Urinary bladder (tissue), 4 donors: ENCODE data around the gene RTL5. TPM values are rescaled to one million over a fixed set of nuclear protein-coding genes. Genes with fewer than 3 reads are reported as not detected.
"Not testable (repeated sequence)": the region's sequence is repeated elsewhere in the genome, so short reads cannot be mapped to it uniquely, and the experiment has no call there.

ENCODE experiments used
- DNase-seq: peaks from one replicate; pipeline ENCODE4 v3.0.0-alpha.2; 2015; ENCODE audit errors: extremely low spot score
- H3K27ac ChIP-seq: one replicate; pipeline ENCODE4 v1.5.1; 2013; ENCODE audit warnings: low read depth, mild to moderate bottlenecking, moderate library complexity
- H3K36me3 ChIP-seq: one replicate; pipeline ENCODE4 v1.6.1; 2013; ENCODE audit warnings: mild to moderate bottlenecking, moderate library complexity; ENCODE audit not compliant: insufficient read depth
- H3K4me1 ChIP-seq: one replicate; pipeline ENCODE4 v1.6.1; 2013; ENCODE audit warnings: mild to moderate bottlenecking, moderate library complexity; ENCODE audit not compliant: insufficient read depth
- H3K4me3 ChIP-seq: one replicate; pipeline ENCODE4 v1.5.1; 2013; ENCODE audit warnings: low read depth, low read length
- WGBS: extraction: QIAGEN DNeasy Blood & Tissue Kit; methylation state at CpG from one replicate; pipeline ENCODE4 v1.1.7; 2013; 5-methylcytosine and 5-hydroxymethylcytosine counted together
- polyA plus RNA-seq: library from polyadenylated mRNA; stranded (reverse); fragments of 200-250 nt; gene quantifications from one replicate; pipeline ENCODE4 v1.2.3, GENCODE V29; 2013
- total RNA-seq: library from RNA; depleted of rRNA; stranded (reverse); fragments of >200 nt; gene quantifications from one replicate; pipeline ENCODE4 v1.2.3, GENCODE V29; 2014
- donor health status: healthy with polysubstance abuse.
- donor health status: healthy.

RTL5 gene
- total RNA-seq (4.8 TPM), polyA plus RNA-seq (10.0 TPM)

DNA sequence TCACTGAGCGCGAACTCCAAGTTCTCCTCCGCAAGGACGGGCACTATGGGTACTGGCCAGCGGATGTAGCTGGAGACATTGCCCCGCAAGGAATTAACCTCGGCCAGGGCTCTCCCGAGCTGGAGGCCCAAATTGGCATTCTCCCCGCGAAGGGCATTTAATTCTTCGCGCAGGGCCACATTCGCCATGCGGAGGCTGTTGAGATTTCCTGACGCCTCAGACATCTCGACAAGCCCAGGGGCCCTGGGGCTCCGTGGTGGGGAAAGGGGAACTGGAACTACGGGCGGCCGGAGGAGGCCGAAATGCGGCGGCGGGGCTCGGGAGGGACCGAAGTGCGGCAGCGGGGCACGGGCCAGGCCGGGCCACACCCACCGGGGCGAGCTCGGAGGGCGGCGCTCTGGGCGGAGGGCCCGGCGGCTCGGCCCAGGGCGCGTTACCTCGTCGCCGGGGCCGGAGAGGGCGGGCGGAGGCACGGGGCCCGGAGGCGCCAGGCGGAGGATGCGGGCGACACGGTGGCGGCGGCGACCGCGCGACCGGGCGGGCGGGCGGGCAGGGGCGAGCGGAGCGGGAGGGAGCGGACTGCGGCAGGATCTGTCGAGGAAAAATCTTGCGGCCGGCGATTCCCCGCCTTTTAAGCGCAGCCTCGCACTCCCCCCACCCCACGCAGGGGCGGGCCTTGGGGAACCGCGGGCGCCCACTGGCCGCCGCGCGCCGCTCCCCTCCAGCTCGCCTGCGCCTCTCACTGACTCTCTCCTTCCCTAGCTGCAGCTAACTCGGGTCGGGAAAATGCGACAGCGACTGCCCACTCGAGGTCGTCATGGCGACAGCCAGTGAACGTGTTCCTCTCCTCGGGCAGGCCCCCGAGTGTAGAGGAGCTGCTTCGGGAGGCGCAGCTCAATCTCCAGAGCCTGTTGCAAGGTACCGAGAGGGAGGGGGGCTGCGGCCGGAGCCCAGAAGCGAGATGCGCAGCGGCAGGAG, at the start of gene RTL5:
TSS of gene RTL5 (minus strand) at position 599 of the 978 bp plus-strand sequence.
- Histone ChIP-seq H3K4me3 (peak within 1 kb of the TSS; percentile 44), H3K36me3 (no peaks in the 10 kb centered on the region), H3K4me1 (no peaks in the 10 kb centered on the region), H3K27ac (peak within 1 kb of the TSS; percentile 69)
- peak; percentile 79 for DNase-seq
- 1% methylated on average over 84 of the region's 106 CpGs for WGBS

DNA sequence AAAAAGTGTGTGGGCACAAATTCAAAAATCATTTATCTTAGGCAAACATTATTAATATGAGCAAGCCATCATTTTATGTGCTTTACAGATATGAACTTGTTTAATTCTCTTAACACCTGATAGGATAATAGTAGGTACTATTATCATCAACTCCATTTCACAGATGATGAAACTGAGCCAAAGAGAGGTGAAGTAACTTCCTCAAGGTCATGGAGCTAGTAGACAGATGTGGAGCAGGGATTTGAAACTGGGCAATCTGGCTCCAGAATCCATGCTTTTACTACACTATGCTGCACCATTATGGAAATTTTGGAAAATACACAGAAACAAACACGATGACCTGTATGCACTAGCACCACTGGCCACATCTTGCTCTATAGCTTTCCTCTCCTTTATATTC, 48.8 kb upstream of the RTL5 start:
- no peak overlapping the region for H3K4me3 ChIP-seq
- H3K27ac ChIP-seq, result no peak overlapping the region
- no peaks in the 10 kb centered on the region for H3K4me1 ChIP-seq
- no peak for DNase-seq
- WGBS, result 13% methylated on average over 1 of the region's 1 CpG
- no peaks in the 10 kb centered on the region for H3K36me3 ChIP-seq

GRCh38 chrX:72176981-72177380, 45.3 kb upstream of the RTL5 start:
- H3K36me3 ChIP-seq, result no peaks in the 10 kb centered on the region
- no peak for DNase-seq
- 79% methylated on average over 2 of the region's 2 CpGs for WGBS

DNA sequence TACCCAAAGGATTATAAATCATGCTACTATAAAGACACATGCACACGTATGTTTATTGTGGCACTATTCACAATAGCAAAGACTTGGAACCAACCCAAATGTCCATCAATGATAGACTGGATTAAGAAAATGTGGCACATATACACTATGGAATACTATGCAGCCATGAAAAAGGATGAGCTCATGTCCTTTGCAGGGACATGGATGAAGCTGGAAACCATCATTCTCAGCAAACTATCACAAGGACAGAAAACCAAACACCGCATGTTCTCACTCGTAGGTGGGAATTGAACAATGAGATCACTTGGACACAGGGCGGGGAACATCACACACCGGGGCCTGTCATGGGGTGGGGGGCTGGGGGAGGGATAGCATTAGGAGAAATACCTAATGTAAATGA, 44.6 kb upstream of the RTL5 start:
- not testable (repeated sequence) for DNase-seq, H3K4me3 ChIP-seq, H3K4me1 ChIP-seq, H3K36me3 ChIP-seq, H3K27ac ChIP-seq
- WGBS, result 88% methylated on average over 3 of the region's 5 CpGs

More at GRCh38 chrX:72176981-72177380, 45.3 kb upstream of the RTL5 start:
- Histone ChIP-seq H3K27ac (no peak overlapping the region), H3K4me1 (no peaks in the 10 kb centered on the region), H3K4me3 (no peak overlapping the region)

- WGBS, result 62% methylated on average over 6 of the region's 6 CpGs
- Histone ChIP-seq H3K27ac (no peak overlapping the region), H3K36me3 (no peaks in the 10 kb centered on the region), H3K4me1 (no peaks in the 10 kb centered on the region), H3K4me3 (no peak overlapping the region)
- no peak for DNase-seq
Observed at GRCh38 chrX:72169008-72169728, 37.5 kb upstream of the RTL5 start.

DNA sequence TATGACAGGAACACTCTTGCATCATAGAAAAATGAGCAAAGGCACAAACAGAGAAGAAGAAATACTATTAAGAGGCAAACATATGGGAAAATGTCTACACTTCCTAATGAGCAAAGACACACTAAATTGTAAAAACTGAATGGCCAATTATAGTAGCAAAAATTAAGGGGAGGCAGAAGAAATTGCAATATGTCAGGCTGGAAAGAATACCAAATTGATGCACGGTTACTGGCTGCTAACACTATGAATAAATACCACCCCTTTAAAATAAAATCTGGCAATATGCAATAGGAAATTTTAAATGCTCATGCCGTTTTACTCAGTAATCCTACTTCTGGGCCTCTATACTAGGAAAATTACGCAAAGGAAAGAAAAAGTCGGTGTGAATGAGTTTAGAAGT, 33.8 kb upstream of the RTL5 start:
- Histone ChIP-seq H3K27ac (no peak overlapping the region), H3K4me3 (no peak overlapping the region), H3K4me1 (no peaks in the 10 kb centered on the region), H3K36me3 (no peaks in the 10 kb centered on the region)
- no peak for DNase-seq
- 78% methylated on average over 4 of the region's 4 CpGs for WGBS

GRCh38 chrX:72159769-72160168, 28.1 kb upstream of the RTL5 start:
- H3K4me1 ChIP-seq, result no peaks in the 10 kb centered on the region
- 85% methylated on average over 10 of the region's 10 CpGs for WGBS
- no peak overlapping the region for H3K4me3 ChIP-seq

GRCh38 chrX:72158773-72159172, 27.1 kb upstream of the RTL5 start:
- no peaks in the 10 kb centered on the region for H3K4me1 ChIP-seq
- DNase-seq, result no peak
- WGBS, result 93% methylated on average over 3 of the region's 3 CpGs
- no peak overlapping the region for H3K27ac ChIP-seq
- H3K36me3 ChIP-seq, result no peaks in the 10 kb centered on the region
- H3K4me3 ChIP-seq, result no peak overlapping the region

More at GRCh38 chrX:72159769-72160168, 28.1 kb upstream of the RTL5 start:
- H3K27ac ChIP-seq, result no peak overlapping the region
- no peaks in the 10 kb centered on the region for H3K36me3 ChIP-seq
- no peak for DNase-seq

DNA sequence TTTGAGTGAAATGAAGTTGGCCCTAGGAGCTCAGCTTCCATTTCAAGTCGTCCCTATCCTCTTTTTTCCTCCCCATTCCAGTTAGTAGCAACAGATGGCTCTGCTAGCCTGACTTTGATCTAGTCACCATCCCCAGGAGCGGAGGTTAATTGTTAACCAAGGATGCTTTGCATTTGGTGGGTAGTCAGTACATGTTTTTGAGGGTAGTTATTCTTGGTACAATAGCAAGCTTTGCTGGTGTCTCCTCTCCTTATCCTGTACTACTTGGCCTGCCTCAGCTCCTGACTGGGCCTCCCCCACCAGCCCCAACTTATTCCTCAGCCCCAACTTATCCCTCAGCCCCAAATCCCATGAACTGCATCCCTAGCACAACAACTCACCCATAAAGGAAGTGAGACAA, 14.8 kb upstream of the RTL5 start:
- DNase-seq, result no peak
- Histone ChIP-seq H3K4me1 (no peaks in the 10 kb centered on the region), H3K4me3 (no peak overlapping the region), H3K36me3 (no peaks in the 10 kb centered on the region), H3K27ac (no peak overlapping the region)
- 82% methylated on average over 2 of the region's 2 CpGs for WGBS

DNA sequence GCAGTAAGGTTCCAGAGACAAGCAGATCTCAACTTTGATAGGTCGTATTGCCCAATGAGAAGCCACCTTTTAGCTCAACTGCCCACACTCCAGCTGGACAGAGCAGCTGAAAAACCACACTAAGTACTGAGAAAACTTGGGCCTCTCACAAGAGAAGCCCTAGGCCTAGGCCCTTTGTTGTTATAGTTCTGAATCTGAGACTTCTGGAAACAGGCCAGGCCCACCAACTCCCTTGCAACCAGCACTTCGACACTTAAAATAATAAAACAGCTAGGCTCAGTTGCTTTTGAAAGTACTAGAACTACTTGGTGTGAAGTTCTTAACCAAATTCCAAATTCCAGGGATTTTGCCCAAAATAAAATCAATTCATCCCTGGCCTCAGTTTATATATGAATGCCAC, 13.5 kb upstream of the RTL5 start:
- no peak for DNase-seq
- H3K4me1 ChIP-seq, result no peaks in the 10 kb centered on the region
- no peaks in the 10 kb centered on the region for H3K36me3 ChIP-seq
- no peak overlapping the region for H3K4me3 ChIP-seq
- no peak overlapping the region for H3K27ac ChIP-seq
- 41% methylated on average over 2 of the region's 2 CpGs for WGBS

DNA sequence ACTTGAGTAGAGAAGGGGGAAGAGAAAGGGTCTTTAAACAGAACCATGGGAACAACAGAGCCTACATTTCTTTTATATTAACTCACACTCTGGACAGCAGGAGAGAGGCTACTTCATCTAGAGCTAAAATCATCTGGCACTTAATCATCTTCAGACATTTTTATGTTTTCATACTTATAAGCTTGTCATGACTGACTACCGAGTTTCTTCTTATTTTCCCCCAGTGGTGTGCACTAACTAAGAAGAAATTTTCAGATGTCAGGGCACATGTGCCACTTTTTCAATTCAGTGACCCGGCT, 11.8 kb upstream of the RTL5 start:
- no peak overlapping the region for H3K4me3 ChIP-seq
- no peaks in the 10 kb centered on the region for H3K36me3 ChIP-seq
- 52% methylated on average over 2 of the region's 2 CpGs for WGBS
- H3K27ac ChIP-seq, result no peak overlapping the region
- no peaks in the 10 kb centered on the region for H3K4me1 ChIP-seq
- DNase-seq, result no peak

DNA sequence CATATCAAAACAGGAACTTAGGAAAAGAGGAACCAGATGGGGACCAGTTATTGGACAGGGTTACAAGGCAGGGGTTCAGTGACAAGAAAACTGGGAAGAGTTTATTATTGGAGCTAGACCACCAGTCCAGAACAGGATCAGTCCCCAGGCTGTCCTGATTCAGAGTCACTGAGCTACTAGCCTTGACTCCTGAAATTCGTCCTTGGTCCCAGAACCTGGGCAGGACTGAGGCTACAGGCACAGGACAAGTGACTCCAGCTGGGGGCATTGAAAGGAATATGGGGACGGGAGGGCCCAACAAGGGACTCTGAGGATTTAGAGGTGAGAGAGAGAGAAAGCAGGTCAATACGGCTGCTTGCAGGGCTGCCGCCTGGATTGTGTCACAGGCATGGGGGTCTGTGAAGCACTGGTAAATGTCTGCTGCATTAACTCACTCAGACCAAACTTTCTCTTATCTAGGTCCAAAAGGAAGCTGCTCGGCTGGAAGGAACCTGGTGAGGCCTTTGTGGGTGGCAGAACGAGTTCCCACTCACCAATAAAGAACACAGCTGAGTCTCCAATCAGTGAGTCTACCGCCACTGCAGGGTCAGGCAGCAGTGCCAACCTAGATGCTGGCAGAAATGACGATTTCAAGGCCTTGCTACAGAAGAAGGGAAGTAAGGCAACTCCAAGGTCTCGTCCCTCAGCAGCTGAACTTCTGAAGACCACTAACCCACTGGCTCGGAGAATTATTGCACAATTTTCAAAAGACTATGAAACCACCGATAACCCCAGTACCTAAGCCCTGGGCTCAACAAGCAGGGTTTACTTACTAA, 11.3 kb upstream of the RTL5 start:
- DNase-seq, result no peak
- no peak overlapping the region for H3K27ac ChIP-seq
- no peaks in the 10 kb centered on the region for H3K36me3 ChIP-seq
- H3K4me1 ChIP-seq, result no peaks in the 10 kb centered on the region
- no peak overlapping the region for H3K4me3 ChIP-seq
- 60% methylated on average over 11 of the region's 11 CpGs for WGBS

- no peak overlapping the region for H3K4me3 ChIP-seq
- no peaks in the 10 kb centered on the region for H3K36me3 ChIP-seq
- no peak for DNase-seq
- 59% methylated on average over 8 of the region's 8 CpGs for WGBS
- no peaks in the 10 kb centered on the region for H3K4me1 ChIP-seq
- no peak overlapping the region for H3K27ac ChIP-seq
Observed at GRCh38 chrX:72142094-72142793, 10.5 kb upstream of the RTL5 start.
